Upper lobe of left lung (tissue), 6 donors: ENCODE data around the gene TMEM135. TPM values are rescaled to one million over a fixed set of nuclear protein-coding genes. Genes with fewer than 3 reads are reported as not detected.
A peak's percentile ranks its signal among the peaks of the same experiment; 100 is the strongest.

Experiments
- ATAC-seq, 2 donors: fragments of 200-7000 bp; cut with Tn5 transposase; one replicate each; pipeline ENCODE4 v1.9.1; 2022; ENCODE audit warnings: mild to moderate bottlenecking in 2 of 2, moderate library complexity in 2 of 2; ENCODE audit not compliant: low FRiP score in 2 of 2
- DNase-seq, 2 donors: peaks; one replicate each; pipeline ENCODE4 v3.0.0-alpha.2; 2019 to 2020
- H3K27ac ChIP-seq, 4 donors: fragments of 200-600 bp; sonication (generic); one replicate each; pipeline ENCODE4 v1.5.1; 2016 to 2019
- H3K27me3 ChIP-seq, 4 donors: fragments of 200-600 bp; sonication (generic); one replicate each; pipeline ENCODE4 v1.5.1; 2017 to 2019
- H3K36me3 ChIP-seq, 4 donors: fragments of 200-600 bp; sonication (generic); one replicate each; pipeline ENCODE4 v1.5.1; 2016 to 2019
- H3K4me1 ChIP-seq, 4 donors: fragments of 200-600 bp; sonication (generic); one replicate each; pipeline ENCODE4 v1.5.1; 2018 to 2019
- H3K4me3 ChIP-seq, 4 donors: fragments of 200-600 bp; sonication (generic); one replicate each; pipeline ENCODE4 v1.5.1; 2017 to 2019; ENCODE audit warnings: mild to moderate bottlenecking in 2 of 4, moderate library complexity in 1 of 4
- H3K9me3 ChIP-seq, 4 donors: fragments of 200-600 bp; sonication (generic); one replicate each; pipeline ENCODE4 v1.5.1; 2018 to 2019
- EP300 ChIP-seq, 4 donors: sonication (generic); formaldehyde crosslinking; IDR thresholded peaks; one replicate each; pipeline ENCODE4 v1.5.1; 2017; ENCODE audit warnings: antibody characterized with exemption in 4 of 4, control low read depth in 2 of 4
- POLR2A ChIP-seq, 4 donors: fragments of 450-650 bp; IDR thresholded peaks; one replicate each; pipeline ENCODE4 v1.5.1; 2016 to 2017; ENCODE audit warnings: antibody characterized with exemption in 4 of 4, mild to moderate bottlenecking in 2 of 4
- POLR2AphosphoS5 ChIP-seq, 2 donors: sonication (generic); formaldehyde crosslinking; IDR thresholded peaks; one replicate each; pipeline ENCODE4 v1.5.1; 2017; ENCODE audit warnings: antibody characterized with exemption in 2 of 2
- WGBS, 2 donors: methylation state at CpG; one replicate each; pipeline ENCODE4 v1.1.5; 2017 to 2018; 5-methylcytosine and 5-hydroxymethylcytosine counted together
- total RNA-seq, 6 donors: library from RNA; depleted of rRNA in 4 of 6; stranded (reverse); fragments of >200 nt in 4 of 6; gene quantifications; one replicate each; pipeline versions ENCODE4 v1.1.0 to v1.2.1, GENCODE V29; 2016 to 2021
- TF ChIP-seq, protein P1 (sequence below), 6 experiments: fragments of 450-650 bp in 4 of 6; fragments of 200-600 bp in 2 of 6; sonication (generic) in 2 of 6; IDR thresholded peaks; one replicate each; pipeline ENCODE4 v1.5.1; 2016 to 2019; ENCODE audit warnings: antibody characterized with exemption in 6 of 6
- donor health status: DM: no; HTN: no; CAD: no; lungs with moderate emphysema.
- donor health status: DM: no; HTN: yes; CAD: no; lungs with severe emphysema.

The TMEM135 gene
- total RNA-seq, 6 donors from 2014 or later: 12.6 to 33.5 (median 19.1) TPM

DNA sequence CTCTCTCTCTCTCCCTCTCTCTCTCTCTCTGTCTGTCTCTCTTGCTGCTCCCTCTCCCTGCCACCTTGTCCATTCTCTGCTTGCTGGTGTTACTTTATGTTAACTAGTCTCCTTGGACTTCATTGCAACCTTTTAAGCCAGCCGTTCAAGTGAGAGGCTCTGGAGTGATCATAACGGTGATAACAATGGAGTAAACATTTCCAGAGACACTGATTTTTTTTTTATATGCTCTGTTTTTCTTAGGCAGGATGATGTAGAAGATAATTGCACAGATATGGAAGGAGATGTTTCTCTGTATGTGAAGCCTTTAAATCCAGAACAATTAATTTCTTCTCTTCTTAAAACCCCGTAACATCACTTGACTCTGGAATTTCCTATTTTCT lies 287.7 kb downstream of the TMEM135 start:
- Histone ChIP-seq H3K9me3 (no peaks in the 10 kb centered on the region), H3K4me3 (no peak overlapping the region), H3K27ac (no peak overlapping the region), H3K4me1 (no peaks in the 10 kb centered on the region), H3K27me3 (no peaks in the 10 kb centered on the region), H3K36me3 (peaks cover 0 to 13% (median 0%) of the 10 kb centered on the region in 4 donors)
- TF ChIP-seq EP300 (IDR thresholded peaks at IDR 0.05) (no peak), POLR2AphosphoS5 (IDR thresholded peaks at IDR 0.05) (no peak), POLR2A (IDR thresholded peaks at IDR 0.05) (no peak)
- TF ChIP-seq, protein P1, sequence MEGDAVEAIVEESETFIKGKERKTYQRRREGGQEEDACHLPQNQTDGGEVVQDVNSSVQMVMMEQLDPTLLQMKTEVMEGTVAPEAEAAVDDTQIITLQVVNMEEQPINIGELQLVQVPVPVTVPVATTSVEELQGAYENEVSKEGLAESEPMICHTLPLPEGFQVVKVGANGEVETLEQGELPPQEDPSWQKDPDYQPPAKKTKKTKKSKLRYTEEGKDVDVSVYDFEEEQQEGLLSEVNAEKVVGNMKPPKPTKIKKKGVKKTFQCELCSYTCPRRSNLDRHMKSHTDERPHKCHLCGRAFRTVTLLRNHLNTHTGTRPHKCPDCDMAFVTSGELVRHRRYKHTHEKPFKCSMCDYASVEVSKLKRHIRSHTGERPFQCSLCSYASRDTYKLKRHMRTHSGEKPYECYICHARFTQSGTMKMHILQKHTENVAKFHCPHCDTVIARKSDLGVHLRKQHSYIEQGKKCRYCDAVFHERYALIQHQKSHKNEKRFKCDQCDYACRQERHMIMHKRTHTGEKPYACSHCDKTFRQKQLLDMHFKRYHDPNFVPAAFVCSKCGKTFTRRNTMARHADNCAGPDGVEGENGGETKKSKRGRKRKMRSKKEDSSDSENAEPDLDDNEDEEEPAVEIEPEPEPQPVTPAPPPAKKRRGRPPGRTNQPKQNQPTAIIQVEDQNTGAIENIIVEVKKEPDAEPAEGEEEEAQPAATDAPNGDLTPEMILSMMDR (IDR thresholded peaks at IDR 0.05): no peak
- DNase-seq: no peak
- ATAC-seq: no peak
- 59 to 66% methylated on average over 3 of the region's 3 CpGs for whole genome bisulfite sequencing, 2 donors

DNA sequence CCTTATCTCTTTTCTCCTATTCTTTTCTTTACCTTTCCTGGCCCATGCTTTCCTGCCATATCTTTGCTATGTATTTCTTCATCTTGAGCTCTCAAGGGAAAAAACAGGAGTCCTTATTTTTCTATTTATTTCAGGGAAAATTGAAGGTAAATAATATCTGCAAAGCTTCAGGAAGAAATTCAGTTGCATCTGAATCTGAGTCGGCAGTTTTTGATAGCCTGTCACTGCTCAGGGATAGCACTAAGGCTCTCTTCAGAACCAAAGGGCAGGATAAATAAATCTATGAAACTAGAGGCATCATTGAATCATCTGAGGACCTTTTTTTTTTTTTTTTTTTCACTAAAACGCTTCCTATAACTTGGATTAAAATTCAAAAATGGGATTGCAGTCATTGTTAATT lies 288.9 kb downstream of the TMEM135 start:
- TF ChIP-seq EP300 (IDR thresholded peaks at IDR 0.05): no peak
- no peak for TF ChIP-seq POLR2A (IDR thresholded peaks at IDR 0.05)
- TF ChIP-seq, protein P1 (IDR thresholded peaks at IDR 0.05): no peak
- no peak for TF ChIP-seq POLR2AphosphoS5 (IDR thresholded peaks at IDR 0.05)
- no peaks in the 10 kb centered on the region for H3K4me1 ChIP-seq
- 89 to 91% methylated on average over 2 of the region's 2 CpGs for WGBS, 2 donors

DNA sequence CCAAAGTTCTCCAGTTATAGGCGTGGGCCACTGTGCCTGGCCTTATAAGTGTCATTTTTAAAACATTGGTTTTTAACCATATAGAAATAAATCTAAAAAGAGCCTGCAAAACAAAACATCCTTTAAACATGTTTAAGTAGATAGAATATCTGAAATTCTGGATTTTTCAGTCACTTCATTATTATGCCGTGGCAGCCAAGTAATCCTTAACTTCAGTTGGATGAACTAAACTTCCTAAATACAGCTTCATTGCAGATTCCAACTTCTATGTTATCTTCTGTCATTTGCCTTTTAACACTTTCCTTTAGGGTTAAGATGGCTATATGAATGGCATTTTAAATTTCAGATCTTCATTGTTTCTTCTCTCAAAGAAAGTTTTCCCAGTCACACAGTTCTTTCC lies 291.4 kb downstream of the TMEM135 start:
- 88 to 91% methylated on average over 2 of the region's 2 CpGs for WGBS, 2 donors
- no peak for ATAC-seq
- Histone ChIP-seq H3K27me3 (no peaks in the 10 kb centered on the region), H3K4me1 (no peaks in the 10 kb centered on the region), H3K27ac (no peak overlapping the region), H3K4me3 (no peak overlapping the region), H3K9me3 (no peaks in the 10 kb centered on the region), H3K36me3 (no peaks in the 10 kb centered on the region)
- TF ChIP-seq, protein P1 (IDR thresholded peaks at IDR 0.05): no peak
- TF ChIP-seq POLR2A (IDR thresholded peaks at IDR 0.05) (no peak), EP300 (IDR thresholded peaks at IDR 0.05) (no peak), POLR2AphosphoS5 (IDR thresholded peaks at IDR 0.05) (no peak)
- no peak for DNase-seq

More for the DNA sequence above, 288.9 kb downstream of the TMEM135 start:
- H3K9me3 ChIP-seq: no peaks in the 10 kb centered on the region
- H3K27me3 ChIP-seq: no peaks in the 10 kb centered on the region
- DNase-seq (no peak), ATAC-seq (no peak)
- no peak overlapping the region for H3K27ac ChIP-seq
- no peak overlapping the region for H3K4me3 ChIP-seq
- peaks cover 0 to 6% (median 0%) of the 10 kb centered on the region in 4 donors for H3K36me3 ChIP-seq

DNA sequence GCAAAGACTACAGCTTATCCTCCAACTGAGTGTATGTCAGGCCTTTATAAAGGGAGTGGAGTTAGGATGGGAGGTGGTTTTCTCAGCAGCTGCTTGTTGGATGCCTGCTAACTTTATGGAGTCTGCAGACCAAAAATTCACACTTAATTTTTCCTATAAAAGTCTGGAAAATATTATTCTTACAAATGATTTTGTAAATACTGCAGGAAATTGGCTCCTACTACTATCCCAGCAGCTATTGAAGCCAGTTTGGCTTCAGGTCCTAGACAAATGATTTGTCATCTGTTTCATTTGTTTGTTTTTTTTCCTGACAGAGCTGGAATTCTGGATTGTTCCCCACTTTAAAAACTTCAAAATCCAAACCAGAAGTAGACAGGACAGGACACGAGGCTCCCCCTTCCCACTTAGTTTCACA lies 292.5 kb downstream of the TMEM135 start:
- no peak overlapping the region for H3K27ac ChIP-seq
- no peak for DNase-seq
- 77 to 83% methylated on average over 1 of the region's 1 CpG for WGBS, 2 donors
- no peaks in the 10 kb centered on the region for H3K4me1 ChIP-seq
- ATAC-seq: peak in 1 of 2 donors; percentile 62
- no peak overlapping the region for H3K4me3 ChIP-seq
- TF ChIP-seq, protein P1 (IDR thresholded peaks at IDR 0.05): no peak
- TF ChIP-seq POLR2AphosphoS5 (IDR thresholded peaks at IDR 0.05): no peak
- no peak for TF ChIP-seq EP300 (IDR thresholded peaks at IDR 0.05)
- no peaks in the 10 kb centered on the region for H3K27me3 ChIP-seq
- no peaks in the 10 kb centered on the region for H3K9me3 ChIP-seq
- no peaks in the 10 kb centered on the region for H3K36me3 ChIP-seq

DNA sequence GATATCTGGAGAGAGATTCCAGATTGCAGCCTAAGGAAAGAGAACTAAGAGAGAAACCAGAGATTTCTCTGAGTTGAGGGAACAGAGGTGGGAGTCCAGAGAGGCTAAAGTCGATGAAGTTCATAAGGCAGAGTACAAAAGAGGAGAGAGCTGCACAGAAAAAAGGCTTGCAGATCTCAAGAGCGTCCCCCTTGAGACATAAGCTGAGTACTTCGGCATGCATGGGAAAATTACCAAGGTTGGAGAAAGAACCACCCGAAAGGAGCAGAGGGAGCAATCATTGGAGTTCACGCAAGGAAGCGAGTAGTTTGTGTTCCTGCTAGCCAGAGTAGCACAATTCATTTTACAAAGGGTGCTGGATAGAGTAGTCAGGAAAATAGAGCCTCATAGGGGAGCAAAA lies 293.5 kb downstream of the TMEM135 start:
- TF ChIP-seq POLR2AphosphoS5 (IDR thresholded peaks at IDR 0.05): no peak
- TF ChIP-seq, protein P1 (IDR thresholded peaks at IDR 0.05): no peak
- TF ChIP-seq POLR2A (IDR thresholded peaks at IDR 0.05): no peak
- no peak for TF ChIP-seq EP300 (IDR thresholded peaks at IDR 0.05)
- 74 to 85% methylated on average over 6 of the region's 6 CpGs for WGBS, 2 donors
- Histone ChIP-seq H3K36me3 (no peaks in the 10 kb centered on the region), H3K27me3 (no peaks in the 10 kb centered on the region), H3K4me3 (no peak overlapping the region), H3K9me3 (peaks cover 0 to 3% (median 0%) of the 10 kb centered on the region in 4 donors), H3K27ac (no peak overlapping the region), H3K4me1 (no peaks in the 10 kb centered on the region)
- DNase-seq (no peak), ATAC-seq (peak in 1 of 2 donors; percentile 79)
